Ishikawa (cell line): ENCODE measurements around the gene SRC.

Source experiments
- CEBPB ChIP-seq: IDR thresholded peaks from 2 replicates; pipeline ENCODE4 v1.6.1; 2012
- CREB1 ChIP-seq: IDR thresholded peaks from 2 replicates; pipeline ENCODE4 v1.6.1; 2012; ENCODE audit warnings: low read depth
- EGR1 ChIP-seq: IDR thresholded peaks from 2 replicates; pipeline ENCODE4 v1.6.1; 2012
- EP300 ChIP-seq: IDR thresholded peaks from 2 replicates; pipeline ENCODE4 v1.6.1; 2012; ENCODE audit warnings: borderline replicate concordance
- FOXM1 ChIP-seq: IDR thresholded peaks from 2 replicates; pipeline ENCODE4 v1.6.1; 2012; ENCODE audit warnings: low read depth, borderline replicate concordance
- NFIC ChIP-seq: IDR thresholded peaks from 2 replicates; pipeline ENCODE4 v1.6.1; 2012
- RAD21 ChIP-seq: IDR thresholded peaks from 2 replicates; pipeline ENCODE4 v1.6.1; 2012; ENCODE audit warnings: low read depth
- TAF1 ChIP-seq: IDR thresholded peaks from 2 replicates; pipeline ENCODE4 v1.6.1; 2012; ENCODE audit warnings: low read depth, mild to moderate bottlenecking
- TCF12 ChIP-seq: IDR thresholded peaks from 2 replicates; pipeline ENCODE4 v1.6.1; 2012; ENCODE audit warnings: low read depth
- TEAD4 ChIP-seq: IDR thresholded peaks from 2 replicates; pipeline ENCODE4 v1.6.1; 2012
- YY1 ChIP-seq: IDR thresholded peaks from 2 replicates; pipeline ENCODE4 v1.6.1; 2012; ENCODE audit warnings: low read depth
- TF ChIP-seq, protein P1 (sequence below): IDR thresholded peaks from 2 replicates; pipeline ENCODE4 v1.6.1; 2012; ENCODE audit warnings: low read depth, mild to moderate bottlenecking
- TF ChIP-seq, protein P2 (sequence below): IDR thresholded peaks from 2 replicates; pipeline ENCODE4 v1.6.1; 2012
- TF ChIP-seq, protein P3 (sequence below): IDR thresholded peaks from 2 replicates; pipeline ENCODE4 v1.6.1; 2012

DNA sequence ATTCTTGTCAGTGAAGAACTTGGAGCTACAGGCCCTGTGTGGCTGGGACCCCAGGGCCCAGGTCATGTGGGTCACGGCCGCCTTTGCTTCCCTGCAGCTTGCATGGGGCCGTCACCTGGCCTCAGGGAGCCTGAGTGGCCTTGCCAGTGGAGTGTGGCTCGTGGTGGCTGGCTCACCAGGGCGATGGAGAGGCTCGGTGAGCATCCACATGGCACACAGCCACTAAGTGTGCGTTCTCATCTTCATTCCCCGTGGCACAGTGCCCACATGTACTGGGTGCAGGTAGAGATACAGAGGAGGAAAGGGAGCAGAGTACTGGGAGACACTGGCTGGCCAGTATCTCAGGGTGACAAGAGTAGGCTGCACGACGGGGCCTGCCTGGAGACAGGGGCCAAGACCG lies 35.0 kb upstream of the SRC start:
- TF ChIP-seq CREB1 (no peak), CEBPB (no peak), TEAD4 (no peak), TCF12 (no peak), YY1 (no peak), EP300 (no peak), EGR1 (no peak), TAF1 (no peak), NFIC (no peak), RAD21 (no peak), FOXM1 (no peak)
- TF ChIP-seq, protein P1, sequence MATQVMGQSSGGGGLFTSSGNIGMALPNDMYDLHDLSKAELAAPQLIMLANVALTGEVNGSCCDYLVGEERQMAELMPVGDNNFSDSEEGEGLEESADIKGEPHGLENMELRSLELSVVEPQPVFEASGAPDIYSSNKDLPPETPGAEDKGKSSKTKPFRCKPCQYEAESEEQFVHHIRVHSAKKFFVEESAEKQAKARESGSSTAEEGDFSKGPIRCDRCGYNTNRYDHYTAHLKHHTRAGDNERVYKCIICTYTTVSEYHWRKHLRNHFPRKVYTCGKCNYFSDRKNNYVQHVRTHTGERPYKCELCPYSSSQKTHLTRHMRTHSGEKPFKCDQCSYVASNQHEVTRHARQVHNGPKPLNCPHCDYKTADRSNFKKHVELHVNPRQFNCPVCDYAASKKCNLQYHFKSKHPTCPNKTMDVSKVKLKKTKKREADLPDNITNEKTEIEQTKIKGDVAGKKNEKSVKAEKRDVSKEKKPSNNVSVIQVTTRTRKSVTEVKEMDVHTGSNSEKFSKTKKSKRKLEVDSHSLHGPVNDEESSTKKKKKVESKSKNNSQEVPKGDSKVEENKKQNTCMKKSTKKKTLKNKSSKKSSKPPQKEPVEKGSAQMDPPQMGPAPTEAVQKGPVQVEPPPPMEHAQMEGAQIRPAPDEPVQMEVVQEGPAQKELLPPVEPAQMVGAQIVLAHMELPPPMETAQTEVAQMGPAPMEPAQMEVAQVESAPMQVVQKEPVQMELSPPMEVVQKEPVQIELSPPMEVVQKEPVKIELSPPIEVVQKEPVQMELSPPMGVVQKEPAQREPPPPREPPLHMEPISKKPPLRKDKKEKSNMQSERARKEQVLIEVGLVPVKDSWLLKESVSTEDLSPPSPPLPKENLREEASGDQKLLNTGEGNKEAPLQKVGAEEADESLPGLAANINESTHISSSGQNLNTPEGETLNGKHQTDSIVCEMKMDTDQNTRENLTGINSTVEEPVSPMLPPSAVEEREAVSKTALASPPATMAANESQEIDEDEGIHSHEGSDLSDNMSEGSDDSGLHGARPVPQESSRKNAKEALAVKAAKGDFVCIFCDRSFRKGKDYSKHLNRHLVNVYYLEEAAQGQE, result no peak
- TF ChIP-seq, protein P2, sequence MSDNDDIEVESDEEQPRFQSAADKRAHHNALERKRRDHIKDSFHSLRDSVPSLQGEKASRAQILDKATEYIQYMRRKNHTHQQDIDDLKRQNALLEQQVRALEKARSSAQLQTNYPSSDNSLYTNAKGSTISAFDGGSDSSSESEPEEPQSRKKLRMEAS, result no peak
- TF ChIP-seq, protein P3, sequence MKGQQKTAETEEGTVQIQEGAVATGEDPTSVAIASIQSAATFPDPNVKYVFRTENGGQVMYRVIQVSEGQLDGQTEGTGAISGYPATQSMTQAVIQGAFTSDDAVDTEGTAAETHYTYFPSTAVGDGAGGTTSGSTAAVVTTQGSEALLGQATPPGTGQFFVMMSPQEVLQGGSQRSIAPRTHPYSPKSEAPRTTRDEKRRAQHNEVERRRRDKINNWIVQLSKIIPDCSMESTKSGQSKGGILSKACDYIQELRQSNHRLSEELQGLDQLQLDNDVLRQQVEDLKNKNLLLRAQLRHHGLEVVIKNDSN, result no peak
